ENCODE results near the gene DNAI7.

Gene DNAI7

DNA sequence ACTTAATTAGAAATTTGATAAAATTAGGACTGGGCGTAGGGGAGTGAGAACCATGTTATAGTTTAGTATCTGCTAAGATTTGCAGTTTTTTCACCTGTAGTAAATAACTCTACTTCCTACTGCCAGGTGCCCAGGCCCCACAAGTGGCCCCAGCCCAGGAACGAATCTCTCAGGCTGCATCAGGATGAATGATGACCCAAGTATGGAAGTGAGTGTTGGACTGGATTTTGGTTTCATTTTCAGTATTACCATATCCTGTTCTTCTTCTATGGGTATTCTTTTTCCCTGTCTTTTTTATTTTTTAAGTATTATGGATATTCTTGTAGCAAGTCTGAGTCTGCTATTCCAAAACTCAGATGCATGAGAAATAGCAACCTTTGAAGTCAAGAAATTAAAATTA lies 125.7 kb downstream of the DNAI7 start:
- H2AFZ ChIP-seq (ENCODE audit: low read depth): no peak overlapping the region
- H3K36me3 ChIP-seq (ENCODE audit: insufficient read depth): no peaks in the 10 kb centered on the region
- H3K4me2 ChIP-seq: no peak overlapping the region
- no peaks in the 10 kb centered on the region for H3K4me1 ChIP-seq (ENCODE audit: low read depth, poor library complexity, severe bottlenecking)
- no peaks in the 10 kb centered on the region for H3K27me3 ChIP-seq (ENCODE audit: insufficient read depth, low read depth)
- TF ChIP-seq, protein P1, sequence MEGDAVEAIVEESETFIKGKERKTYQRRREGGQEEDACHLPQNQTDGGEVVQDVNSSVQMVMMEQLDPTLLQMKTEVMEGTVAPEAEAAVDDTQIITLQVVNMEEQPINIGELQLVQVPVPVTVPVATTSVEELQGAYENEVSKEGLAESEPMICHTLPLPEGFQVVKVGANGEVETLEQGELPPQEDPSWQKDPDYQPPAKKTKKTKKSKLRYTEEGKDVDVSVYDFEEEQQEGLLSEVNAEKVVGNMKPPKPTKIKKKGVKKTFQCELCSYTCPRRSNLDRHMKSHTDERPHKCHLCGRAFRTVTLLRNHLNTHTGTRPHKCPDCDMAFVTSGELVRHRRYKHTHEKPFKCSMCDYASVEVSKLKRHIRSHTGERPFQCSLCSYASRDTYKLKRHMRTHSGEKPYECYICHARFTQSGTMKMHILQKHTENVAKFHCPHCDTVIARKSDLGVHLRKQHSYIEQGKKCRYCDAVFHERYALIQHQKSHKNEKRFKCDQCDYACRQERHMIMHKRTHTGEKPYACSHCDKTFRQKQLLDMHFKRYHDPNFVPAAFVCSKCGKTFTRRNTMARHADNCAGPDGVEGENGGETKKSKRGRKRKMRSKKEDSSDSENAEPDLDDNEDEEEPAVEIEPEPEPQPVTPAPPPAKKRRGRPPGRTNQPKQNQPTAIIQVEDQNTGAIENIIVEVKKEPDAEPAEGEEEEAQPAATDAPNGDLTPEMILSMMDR (conservative IDR thresholded peaks at IDR 0.05; ENCODE audit: low read depth, low read length): no peak
- H3K27ac ChIP-seq: no peak overlapping the region
- no peak overlapping the region for H3K9ac ChIP-seq
- no peaks in the 10 kb centered on the region for H4K20me1 ChIP-seq (ENCODE audit: insufficient read depth)
- H3K79me2 ChIP-seq (ENCODE audit: insufficient read depth, low read depth): no peaks in the 10 kb centered on the region
- H3K4me3 ChIP-seq (IDR thresholded peaks at IDR 0.05; ENCODE audit: insufficient read depth, low read depth, low read length): no peak overlapping the region

DNA sequence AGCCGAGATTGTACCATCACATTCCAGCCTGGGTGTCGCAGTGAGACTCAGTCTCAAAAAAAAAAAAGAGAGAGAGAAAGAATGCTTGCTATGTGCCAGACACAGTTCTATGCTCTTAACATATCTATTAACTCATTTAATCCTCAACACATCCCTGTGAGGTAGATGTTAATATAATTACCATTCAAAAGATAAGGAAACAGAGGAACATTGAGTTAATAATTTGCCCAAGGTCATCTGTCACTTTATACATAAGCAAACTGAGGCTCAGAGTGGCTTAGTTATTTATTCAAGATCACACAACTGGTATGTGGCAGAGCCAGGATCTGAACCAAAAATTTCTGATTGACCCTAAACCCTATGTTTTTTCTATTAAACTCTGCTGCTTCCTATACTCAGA lies 129.9 kb downstream of the DNAI7 start:
- H3K9ac ChIP-seq: no peak overlapping the region
- no peaks in the 10 kb centered on the region for H3K36me3 ChIP-seq (ENCODE audit: insufficient read depth)
- H3K27me3 ChIP-seq (ENCODE audit: insufficient read depth, low read depth): no peaks in the 10 kb centered on the region
- no peak overlapping the region for H3K4me2 ChIP-seq
- H3K4me1 ChIP-seq (ENCODE audit: low read depth, poor library complexity, severe bottlenecking): no peaks in the 10 kb centered on the region
- H2AFZ ChIP-seq (ENCODE audit: low read depth): no peak overlapping the region
- H3K27ac ChIP-seq: no peak overlapping the region
- TF ChIP-seq, protein P1 (conservative IDR thresholded peaks at IDR 0.05; ENCODE audit: low read depth, low read length): no peak
- H3K4me3 ChIP-seq (IDR thresholded peaks at IDR 0.05; ENCODE audit: insufficient read depth, low read depth, low read length): no peak overlapping the region
- H4K20me1 ChIP-seq (ENCODE audit: insufficient read depth): no peaks in the 10 kb centered on the region
- no peaks in the 10 kb centered on the region for H3K79me2 ChIP-seq (ENCODE audit: insufficient read depth, low read depth)

DNA sequence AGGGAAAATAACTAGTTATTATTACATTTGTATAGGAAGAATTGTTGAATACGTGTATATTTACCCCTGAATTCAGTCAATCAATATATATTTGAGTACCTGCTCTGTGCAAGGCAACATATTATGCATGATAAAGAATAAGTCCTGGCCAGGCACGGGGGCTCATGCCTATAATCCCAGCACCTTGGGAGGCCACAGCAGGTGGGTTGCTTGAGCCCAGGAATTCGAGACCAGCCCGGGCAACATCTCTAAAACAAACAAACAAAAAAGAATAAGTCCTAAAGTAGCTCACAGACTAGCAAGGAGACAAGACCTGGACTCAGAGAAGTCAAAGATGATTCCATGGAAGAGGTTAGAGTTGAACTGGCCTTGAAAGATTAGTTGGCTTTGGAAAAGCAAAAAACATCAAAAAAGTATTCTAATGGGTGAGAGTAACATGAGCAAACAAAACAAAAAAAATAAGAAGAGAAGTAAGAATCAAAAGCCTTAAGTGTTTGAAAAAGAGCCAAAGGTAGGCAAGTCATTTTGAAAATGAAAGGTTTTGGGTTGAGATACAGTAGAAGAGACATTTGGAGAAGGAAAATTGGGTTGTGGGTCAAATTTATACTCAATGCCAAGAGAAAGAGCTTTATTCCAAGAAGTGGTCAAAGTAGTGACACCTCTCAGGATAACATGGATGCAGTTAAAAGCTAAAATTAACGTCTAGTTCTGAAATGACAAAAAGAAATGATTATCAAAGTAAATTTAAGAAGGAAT lies 130.9 kb downstream of the DNAI7 start:
- Histone ChIP-seq H3K79me2 (ENCODE audit: insufficient read depth, low read depth) (no peaks in the 10 kb centered on the region), H4K20me1 (ENCODE audit: insufficient read depth) (no peaks in the 10 kb centered on the region), H3K4me3 (IDR thresholded peaks at IDR 0.05; ENCODE audit: insufficient read depth, low read depth, low read length) (no peak overlapping the region), H3K27me3 (ENCODE audit: insufficient read depth, low read depth) (no peaks in the 10 kb centered on the region), H3K4me1 (ENCODE audit: low read depth, poor library complexity, severe bottlenecking) (no peaks in the 10 kb centered on the region), H3K4me2 (no peak overlapping the region), H3K9ac (no peak overlapping the region), H3K36me3 (ENCODE audit: insufficient read depth) (no peaks in the 10 kb centered on the region), H3K27ac (no peak overlapping the region), H2AFZ (ENCODE audit: low read depth) (no peak overlapping the region)
- TF ChIP-seq, protein P1 (conservative IDR thresholded peaks at IDR 0.05; ENCODE audit: low read depth, low read length): no peak

DNA sequence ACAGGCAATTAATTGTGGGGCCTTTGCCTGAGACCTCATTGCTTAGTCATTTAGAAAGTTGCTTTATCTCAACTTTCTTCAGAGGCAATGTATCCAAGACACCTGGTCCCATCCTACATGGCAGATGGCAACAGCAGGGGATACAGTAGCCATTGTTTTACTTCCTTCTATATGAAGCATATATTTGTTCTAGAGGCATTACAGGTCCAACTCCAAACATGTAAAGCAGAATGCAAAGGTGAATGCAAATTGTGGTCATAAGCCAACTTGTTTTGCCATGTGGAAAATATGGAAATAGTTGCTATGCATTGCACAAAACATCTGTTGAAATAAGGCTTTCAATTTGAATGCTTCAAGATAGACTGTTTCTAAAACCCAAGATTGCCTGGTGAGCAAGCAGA lies 136.3 kb downstream of the DNAI7 start:
- H3K36me3 ChIP-seq (ENCODE audit: insufficient read depth): no peaks in the 10 kb centered on the region
- H3K27me3 ChIP-seq (ENCODE audit: insufficient read depth, low read depth): no peaks in the 10 kb centered on the region
- no peaks in the 10 kb centered on the region for H4K20me1 ChIP-seq (ENCODE audit: insufficient read depth)
- no peaks in the 10 kb centered on the region for H3K79me2 ChIP-seq (ENCODE audit: insufficient read depth, low read depth)
- no peak overlapping the region for H2AFZ ChIP-seq (ENCODE audit: low read depth)
- no peaks in the 10 kb centered on the region for H3K4me1 ChIP-seq (ENCODE audit: low read depth, poor library complexity, severe bottlenecking)
- H3K4me3 ChIP-seq (IDR thresholded peaks at IDR 0.05; ENCODE audit: insufficient read depth, low read depth, low read length): no peak overlapping the region
- no peak overlapping the region for H3K4me2 ChIP-seq
- H3K9ac ChIP-seq: no peak overlapping the region
- H3K27ac ChIP-seq: no peak overlapping the region
- TF ChIP-seq, protein P1 (conservative IDR thresholded peaks at IDR 0.05; ENCODE audit: low read depth, low read length): no peak

Measured in KMS-11 (cell line).